Vagina (tissue), 2 donors: ENCODE results near the gene MYPN. TPM values are rescaled to one million over a fixed set of nuclear protein-coding genes. Genes with fewer than 3 reads are reported as not detected.

Source experiments
- DNase-seq, 2 donors: peaks; one replicate each; pipeline ENCODE4 v3.0.0-alpha.2; 2017; ENCODE audit errors: extremely low spot score in 2 of 2
- H3K27ac ChIP-seq: fragments of 200-600 bp; sonication (generic); one replicate; pipeline ENCODE4 v1.5.1; 2019
- H3K27me3 ChIP-seq: fragments of 200-600 bp; sonication (generic); one replicate; pipeline ENCODE4 v1.5.1; 2019
- H3K36me3 ChIP-seq, 2 donors: fragments of 200-600 bp; sonication (generic); one replicate each; pipeline ENCODE4 v1.5.1; 2017 to 2019
- H3K4me1 ChIP-seq: fragments of 200-600 bp; sonication (generic); one replicate; pipeline ENCODE4 v1.5.1; 2019
- H3K4me3 ChIP-seq, 2 donors: fragments of 200-600 bp; sonication (generic); 1 replicate in 1 of 2; 2 replicates in 1 of 2; pipeline ENCODE4 v1.5.1; 2016 to 2019
- H3K9me3 ChIP-seq: fragments of 200-600 bp; sonication (generic); one replicate; pipeline ENCODE4 v1.5.1; 2019
- CTCF ChIP-seq, 3 experiments: fragments of 450-650 bp in 2 of 3; fragments of 200-600 bp in 1 of 3; sonication (generic) in 1 of 3; IDR thresholded peaks; one replicate each; pipeline ENCODE4 v1.5.1; 2017 to 2019; ENCODE audit warnings: antibody characterized with exemption in 3 of 3, mild to moderate bottlenecking in 2 of 3, moderate library complexity in 2 of 3
- POLR2A ChIP-seq, 2 donors: fragments of 450-650 bp; IDR thresholded peaks; one replicate each; pipeline ENCODE4 v1.6.1; 2017; ENCODE audit warnings: antibody characterized with exemption in 2 of 2, mild to moderate bottlenecking in 2 of 2, moderate library complexity in 2 of 2
- POLR2AphosphoS5 ChIP-seq, 2 donors: sonication (generic); formaldehyde crosslinking; IDR thresholded peaks; one replicate each; pipeline ENCODE4 v1.9.0; 2017; ENCODE audit warnings: antibody characterized with exemption in 2 of 2, mild to moderate bottlenecking in 2 of 2, low read depth in 1 of 2; ENCODE audit not compliant: insufficient read depth in 1 of 2
- intact Hi-C: fragments of 100-400 bp; cut with DNase I; formaldehyde crosslinking; loops from one replicate; pipeline ENCODE4 v1.15.1; 2023
- total RNA-seq: library from RNA; depleted of rRNA; stranded (reverse); fragments of >200 nt; gene quantifications from one replicate; pipeline ENCODE4 v1.2.3, GENCODE V29; 2016

MYPN gene
- total RNA-seq, 1 donor from 2014 or later, result not detected

- Histone ChIP-seq H3K9me3 (no peaks in the 10 kb centered on the region), H3K4me3 (no peak overlapping the region), H3K27ac (no peak overlapping the region), H3K36me3 (no peaks in the 10 kb centered on the region), H3K27me3 (no peaks in the 10 kb centered on the region), H3K4me1 (peaks cover 6% of the 10 kb centered on the region)
- intact Hi-C loops, result no loop called here
- TF ChIP-seq POLR2AphosphoS5 (IDR thresholded peaks at IDR 0.05; ENCODE audit: insufficient read depth in 1 of 2, low read depth in 1 of 2) (no peak), POLR2A (IDR thresholded peaks at IDR 0.05) (no peak), CTCF (IDR thresholded peaks at IDR 0.05) (no peak)
- no peak for DNase-seq
Observed at GRCh38 chr10:68235581-68235980, 126.3 kb downstream of the MYPN start.

- no peaks in the 10 kb centered on the region for H3K27me3 ChIP-seq
- H3K4me3 ChIP-seq, result no peak overlapping the region
- intact Hi-C loops, result no loop called here
Observed at GRCh38 chr10:68237173-68237572, 127.9 kb downstream of the MYPN start.

GRCh38 chr10:68238371-68238770 is 129.1 kb downstream of the MYPN start:
- Histone ChIP-seq H3K27me3 (no peaks in the 10 kb centered on the region), H3K4me1 (no peaks in the 10 kb centered on the region), H3K36me3 (no peaks in the 10 kb centered on the region), H3K27ac (no peak overlapping the region), H3K9me3 (no peaks in the 10 kb centered on the region), H3K4me3 (no peak overlapping the region)
- no peak for TF ChIP-seq CTCF (IDR thresholded peaks at IDR 0.05)
- TF ChIP-seq POLR2A (IDR thresholded peaks at IDR 0.05), result no peak
- no peak for TF ChIP-seq POLR2AphosphoS5 (IDR thresholded peaks at IDR 0.05; ENCODE audit: insufficient read depth in 1 of 2, low read depth in 1 of 2)
- DNase-seq, result no peak
- intact Hi-C loops, result no loop called here

More at GRCh38 chr10:68237173-68237572, 127.9 kb downstream of the MYPN start:
- H3K27ac ChIP-seq, result no peak overlapping the region
- no peak for DNase-seq
- TF ChIP-seq CTCF (IDR thresholded peaks at IDR 0.05), result no peak
- TF ChIP-seq POLR2A (IDR thresholded peaks at IDR 0.05), result no peak
- TF ChIP-seq POLR2AphosphoS5 (IDR thresholded peaks at IDR 0.05; ENCODE audit: insufficient read depth in 1 of 2, low read depth in 1 of 2), result no peak
- H3K9me3 ChIP-seq, result no peaks in the 10 kb centered on the region
- no peaks in the 10 kb centered on the region for H3K4me1 ChIP-seq
- H3K36me3 ChIP-seq, result no peaks in the 10 kb centered on the region

- no peak for TF ChIP-seq POLR2A (IDR thresholded peaks at IDR 0.05)
- no peak for TF ChIP-seq CTCF (IDR thresholded peaks at IDR 0.05)
- no peak for TF ChIP-seq POLR2AphosphoS5 (IDR thresholded peaks at IDR 0.05; ENCODE audit: insufficient read depth in 1 of 2, low read depth in 1 of 2)
- Histone ChIP-seq H3K27ac (no peak overlapping the region), H3K36me3 (no peaks in the 10 kb centered on the region), H3K27me3 (no peaks in the 10 kb centered on the region), H3K4me3 (no peak overlapping the region), H3K4me1 (no peaks in the 10 kb centered on the region), H3K9me3 (no peaks in the 10 kb centered on the region)
- intact Hi-C loops, result no loop called here
- no peak for DNase-seq
Observed at GRCh38 chr10:68239069-68239468, 129.8 kb downstream of the MYPN start.

- TF ChIP-seq CTCF (IDR thresholded peaks at IDR 0.05), result no peak
- no peak for TF ChIP-seq POLR2AphosphoS5 (IDR thresholded peaks at IDR 0.05; ENCODE audit: insufficient read depth in 1 of 2, low read depth in 1 of 2)
- no peak for TF ChIP-seq POLR2A (IDR thresholded peaks at IDR 0.05)
- no peak overlapping the region for H3K27ac ChIP-seq
- H3K4me3 ChIP-seq, result no peak overlapping the region
- H3K36me3 ChIP-seq, result no peaks in the 10 kb centered on the region
- no peaks in the 10 kb centered on the region for H3K4me1 ChIP-seq
- DNase-seq, result no peak
- intact Hi-C loops, result no loop called here
- H3K27me3 ChIP-seq, result no peaks in the 10 kb centered on the region
- no peaks in the 10 kb centered on the region for H3K9me3 ChIP-seq
Observed at GRCh38 chr10:68239596-68240150, 130.4 kb downstream of the MYPN start.
